ENCODE results near the gene PRRG1.

The PRRG1 gene

GRCh38 chrX:37357436-37357835, 8.3 kb downstream of the PRRG1 start:
- no peak for TF ChIP-seq GATA3 (IDR thresholded peaks at IDR 0.05; ENCODE audit: low read depth, low read length)
- no peak for TF ChIP-seq GATA2 (IDR thresholded peaks at IDR 0.05; ENCODE audit: low read depth, low read length)

DNA sequence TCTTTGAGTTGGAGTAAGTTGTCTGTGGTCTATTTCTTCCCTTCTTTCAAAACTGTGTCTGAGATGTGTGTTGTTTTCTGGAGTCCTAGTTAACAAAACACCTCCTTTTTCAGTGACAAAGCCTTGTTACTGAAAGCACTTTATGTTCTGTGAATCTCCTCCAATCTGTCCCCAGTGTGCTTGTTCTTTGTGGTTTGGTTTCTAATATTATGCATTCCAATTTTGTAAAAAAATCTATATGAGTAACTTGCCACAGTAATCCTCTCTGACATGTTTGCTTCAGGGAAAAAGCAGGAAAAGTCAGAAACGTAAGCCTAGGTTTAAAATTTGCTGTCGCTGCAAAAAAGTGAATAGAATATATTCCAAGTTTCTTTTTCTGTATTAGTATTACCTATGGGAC, 12.4 kb downstream of the PRRG1 start:
- no peak for TF ChIP-seq GATA2 (IDR thresholded peaks at IDR 0.05; ENCODE audit: low read depth, low read length)
- TF ChIP-seq GATA3 (IDR thresholded peaks at IDR 0.05; ENCODE audit: low read depth, low read length) = no peak

DNA sequence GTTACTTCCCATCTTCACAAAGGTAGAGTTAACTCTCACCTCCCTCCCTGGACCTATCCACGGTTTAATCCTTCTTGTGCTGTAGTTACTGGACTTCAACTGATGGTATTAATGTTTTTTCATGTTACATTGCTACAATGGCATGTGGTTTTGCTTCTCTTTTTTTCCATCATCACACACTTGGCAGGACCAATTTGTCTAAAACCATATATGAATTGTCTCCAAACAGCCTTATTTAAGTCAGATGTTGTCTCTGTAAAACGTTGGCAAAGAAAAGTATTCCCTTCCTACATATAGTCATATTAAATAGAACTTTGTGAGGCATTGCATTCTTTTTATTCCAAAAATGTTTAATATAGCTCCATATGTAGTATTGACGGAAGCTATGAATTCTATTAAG, 15.5 kb downstream of the PRRG1 start:
- TF ChIP-seq GATA3 (IDR thresholded peaks at IDR 0.05; ENCODE audit: low read depth, low read length) = no peak
- no peak for TF ChIP-seq GATA2 (IDR thresholded peaks at IDR 0.05; ENCODE audit: low read depth, low read length)

GRCh38 chrX:37367946-37368345, 18.8 kb downstream of the PRRG1 start:
- no peak for TF ChIP-seq GATA2 (IDR thresholded peaks at IDR 0.05; ENCODE audit: low read depth, low read length)
- TF ChIP-seq GATA3 (IDR thresholded peaks at IDR 0.05; ENCODE audit: low read depth, low read length) = no peak

DNA sequence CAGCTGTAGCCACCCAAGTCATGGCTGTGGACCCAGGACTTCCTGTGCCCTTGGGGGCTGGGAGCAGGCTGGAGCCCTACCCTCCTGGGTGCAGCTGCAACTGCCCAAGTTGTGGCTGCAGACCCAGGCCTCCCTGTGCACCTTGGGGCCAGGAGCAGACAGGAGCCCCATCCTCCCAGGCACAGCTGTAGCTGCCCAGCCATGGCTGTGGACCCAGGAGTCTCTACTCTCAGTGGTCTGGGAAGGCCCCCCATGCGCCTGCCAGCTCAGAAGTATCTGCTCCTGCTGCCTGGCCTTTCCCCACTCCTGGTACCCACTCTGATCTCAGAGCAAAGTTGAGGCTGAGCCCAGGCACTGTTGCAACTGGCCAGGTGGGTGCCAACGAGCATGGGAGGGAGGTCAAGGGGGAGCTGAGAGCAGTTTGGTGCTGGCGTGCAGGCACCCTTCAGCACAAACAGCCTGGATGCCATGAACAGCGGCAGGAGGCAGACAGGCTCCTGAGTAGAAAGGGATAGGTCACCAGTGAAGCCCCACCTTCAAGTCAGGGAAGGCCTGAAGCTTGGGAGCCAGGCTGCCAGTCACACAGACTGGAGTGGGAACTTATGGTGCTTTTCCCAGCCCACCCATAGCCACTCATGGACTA, 21.5 kb downstream of the PRRG1 start:
- TF ChIP-seq GATA3 (IDR thresholded peaks at IDR 0.05; ENCODE audit: low read depth, low read length) (no peak), GATA2 (IDR thresholded peaks at IDR 0.05; ENCODE audit: low read depth, low read length) (no peak)

- TF ChIP-seq GATA2 (IDR thresholded peaks at IDR 0.05; ENCODE audit: low read depth, low read length) = no peak
- no peak for TF ChIP-seq GATA3 (IDR thresholded peaks at IDR 0.05; ENCODE audit: low read depth, low read length)
Measured at GRCh38 chrX:37371578-37371991, 22.4 kb downstream of the PRRG1 start.

DNA sequence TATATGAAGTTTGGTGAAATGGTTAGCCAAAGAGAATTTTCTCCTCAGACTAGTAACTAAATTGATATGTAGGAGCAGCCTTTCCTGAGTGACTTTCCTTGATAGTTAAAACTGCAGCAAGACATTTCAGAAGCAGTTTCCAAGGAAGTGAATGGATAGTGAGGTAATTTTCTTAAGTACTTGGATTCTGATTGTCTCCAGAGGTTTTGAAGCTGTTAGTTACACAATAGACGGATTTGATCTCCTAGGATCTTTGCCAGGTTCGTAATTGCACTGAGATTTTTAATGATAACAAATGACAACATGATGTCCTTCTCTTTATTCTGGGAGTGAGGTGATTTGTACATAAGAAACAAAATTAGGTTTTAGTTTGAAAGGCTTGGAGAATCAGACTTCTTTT, 29.2 kb downstream of the PRRG1 start:
- no peak for TF ChIP-seq GATA2 (IDR thresholded peaks at IDR 0.05; ENCODE audit: low read depth, low read length)
- TF ChIP-seq GATA3 (IDR thresholded peaks at IDR 0.05; ENCODE audit: low read depth, low read length) = no peak

GRCh38 chrX:37378830-37379229, 29.7 kb downstream of the PRRG1 start:
- TF ChIP-seq GATA3 (IDR thresholded peaks at IDR 0.05; ENCODE audit: low read depth, low read length) = no peak
- no peak for TF ChIP-seq GATA2 (IDR thresholded peaks at IDR 0.05; ENCODE audit: low read depth, low read length)

DNA sequence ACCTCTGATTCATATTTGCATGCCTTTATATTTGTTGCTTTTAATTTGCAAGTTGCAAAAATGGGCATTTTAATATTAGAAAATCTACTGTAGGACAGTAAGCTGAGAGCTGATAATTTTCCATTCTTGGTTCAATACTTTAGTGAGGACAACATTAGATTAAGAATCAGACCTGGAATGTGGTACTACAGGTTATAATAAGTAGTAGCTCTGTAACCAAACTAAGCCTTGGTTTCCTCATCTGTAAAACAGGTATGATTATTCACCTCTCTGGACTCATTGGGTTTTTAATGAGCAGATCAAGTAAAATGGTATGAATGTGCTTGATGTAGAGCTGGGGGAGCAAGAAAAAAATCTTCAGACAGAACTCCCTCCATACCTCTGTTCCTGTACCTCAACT, 31.1 kb downstream of the PRRG1 start:
- TF ChIP-seq GATA3 (IDR thresholded peaks at IDR 0.05; ENCODE audit: low read depth, low read length) (no peak), GATA2 (IDR thresholded peaks at IDR 0.05; ENCODE audit: low read depth, low read length) (no peak)

DNA sequence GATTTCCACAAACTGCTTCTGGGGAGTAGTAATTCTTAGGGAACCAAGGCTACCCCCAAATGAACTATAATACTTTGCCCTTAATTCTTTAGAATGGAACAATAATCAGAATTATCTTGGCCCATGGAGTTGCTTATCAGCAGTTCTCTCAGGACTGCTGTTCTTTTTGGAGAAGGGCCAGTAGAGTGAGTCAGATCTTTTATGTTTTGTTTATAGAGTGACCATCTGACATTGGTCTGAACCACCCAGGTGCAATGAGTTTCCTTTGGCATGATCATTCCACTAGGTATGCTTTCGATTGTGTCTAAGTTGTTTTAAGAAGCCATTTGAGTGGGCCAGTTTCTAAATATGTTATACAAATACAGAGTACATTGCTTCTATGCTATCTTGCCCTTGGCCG, 31.8 kb downstream of the PRRG1 start:
- no peak for TF ChIP-seq GATA3 (IDR thresholded peaks at IDR 0.05; ENCODE audit: low read depth, low read length)
- no peak for TF ChIP-seq GATA2 (IDR thresholded peaks at IDR 0.05; ENCODE audit: low read depth, low read length)

- no peak for TF ChIP-seq GATA2 (IDR thresholded peaks at IDR 0.05; ENCODE audit: low read depth, low read length)
- no peak for TF ChIP-seq GATA3 (IDR thresholded peaks at IDR 0.05; ENCODE audit: low read depth, low read length)
Measured at GRCh38 chrX:37383313-37383712, 34.1 kb downstream of the PRRG1 start.

- TF ChIP-seq GATA3 (IDR thresholded peaks at IDR 0.05; ENCODE audit: low read depth, low read length) (no peak), GATA2 (IDR thresholded peaks at IDR 0.05; ENCODE audit: low read depth, low read length) (no peak)
Measured at GRCh38 chrX:37388413-37388812, 39.2 kb downstream of the PRRG1 start.

DNA sequence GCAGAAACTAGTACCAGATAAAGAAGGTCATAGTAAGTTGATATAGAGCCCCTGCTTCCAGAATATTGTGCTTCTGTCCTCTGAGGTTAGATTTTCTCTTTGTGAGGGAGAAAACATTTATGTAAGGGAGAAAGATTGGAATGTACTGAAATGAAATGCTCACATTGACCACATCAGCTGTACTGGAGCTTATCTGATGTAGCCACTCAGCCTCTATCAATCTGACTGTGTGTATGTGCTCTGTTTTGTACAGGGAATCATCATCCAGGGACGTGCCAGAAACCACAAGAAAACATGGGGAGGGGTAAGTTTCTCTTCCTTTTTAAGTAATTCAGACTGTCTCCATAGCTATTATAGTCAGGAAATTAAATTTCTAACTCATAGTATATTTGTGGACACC, 56.8 kb downstream of the PRRG1 start:
- TF ChIP-seq GATA2 (IDR thresholded peaks at IDR 0.05; ENCODE audit: low read depth, low read length) = no peak; the same call in 1 of the 2 replicates
- no peak for TF ChIP-seq GATA3 (IDR thresholded peaks at IDR 0.05; ENCODE audit: low read depth, low read length)

GRCh38 chrX:37407736-37408135, 58.6 kb downstream of the PRRG1 start:
- no peak for TF ChIP-seq GATA2 (IDR thresholded peaks at IDR 0.05; ENCODE audit: low read depth, low read length)

- no peak for TF ChIP-seq GATA3 (IDR thresholded peaks at IDR 0.05; ENCODE audit: low read depth, low read length)
- TF ChIP-seq GATA2 (IDR thresholded peaks at IDR 0.05; ENCODE audit: low read depth, low read length) = no peak
Measured at GRCh38 chrX:37409278-37409677, 60.1 kb downstream of the PRRG1 start.

- TF ChIP-seq GATA3 (IDR thresholded peaks at IDR 0.05; ENCODE audit: low read depth, low read length) (no peak), GATA2 (IDR thresholded peaks at IDR 0.05; ENCODE audit: low read depth, low read length) (no peak)
Measured at GRCh38 chrX:37420185-37420584, 71.0 kb downstream of the PRRG1 start.
